NAMALWA (cell line): ENCODE results near the gene ANXA9.
A peak's percentile ranks its signal among the peaks of the same experiment; 100 is the strongest.

Experiments used
- DNase-seq: peaks from one replicate; pipeline ENCODE4 v3.0.0-alpha.2; 2015; ENCODE audit warnings: low spot score

The ANXA9 gene

DNA sequence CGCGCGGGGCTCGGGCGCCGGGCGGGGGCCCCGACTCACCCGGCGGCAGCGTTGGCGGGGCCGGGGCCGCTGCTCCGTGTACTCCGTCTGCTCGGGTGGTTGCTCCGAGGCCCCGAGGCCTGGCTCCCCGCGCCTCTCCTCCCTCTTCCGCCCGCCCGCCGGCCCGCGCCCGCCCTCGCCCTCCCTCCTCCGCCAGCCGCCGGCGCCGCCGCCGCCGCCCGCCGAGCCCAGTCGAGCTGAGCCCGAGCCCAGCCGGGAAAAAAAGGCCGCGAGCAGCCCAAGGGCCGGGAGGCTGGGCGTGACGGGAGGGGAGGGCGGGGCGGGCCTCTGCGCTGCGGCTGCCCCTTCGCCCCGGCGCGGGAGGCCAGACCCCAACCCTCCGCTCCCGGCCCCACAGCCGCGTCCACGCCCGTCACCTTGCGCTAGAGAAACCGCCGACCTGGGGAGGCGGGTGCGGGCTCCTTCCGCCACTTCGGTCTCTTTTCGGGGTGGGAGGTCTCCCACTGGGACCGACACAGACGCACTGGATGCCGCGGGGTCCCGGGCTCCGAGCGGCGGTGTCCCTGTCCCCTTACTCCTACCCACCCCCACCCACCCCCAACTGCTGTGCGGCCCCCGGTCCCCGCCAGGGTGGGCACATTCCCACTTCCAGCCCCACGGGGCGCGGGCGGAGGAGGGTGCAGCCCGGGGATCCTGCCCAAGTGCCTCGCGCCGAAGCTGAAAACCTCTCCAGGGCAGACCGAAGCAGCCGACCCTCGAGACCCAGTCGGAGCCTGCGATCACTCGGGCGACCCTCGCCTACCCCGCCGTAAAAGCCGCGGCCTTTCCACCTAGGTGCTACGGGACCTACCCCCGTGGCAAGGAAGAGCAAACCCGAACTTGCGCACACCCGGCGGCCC, 7.3 kb upstream of the ANXA9 start, which contains the start of gene CERS2:
TSS of gene CERS2 (minus strand) at position 256 of the 899 bp plus-strand sequence. CDS start 5,745 bp downstream, outside the sequence.
- DNase-seq, result peak; percentile 83

- DNase-seq, result no peak
These were observed 5.7 kb upstream of the ANXA9 start for GRCh38 chr1:150976401-150976821.

- peak; percentile 49 for DNase-seq
These were observed 5.0 kb upstream of the ANXA9 start for GRCh38 chr1:150976879-150977694.

GRCh38 chr1:150979092-150980056, 2.7 kb upstream of the ANXA9 start:
- peak; percentile 98 for DNase-seq

- DNase-seq, result peak; percentile 50
These were observed 801 bp upstream of the ANXA9 start for GRCh38 chr1:150981177-150981804.

DNA sequence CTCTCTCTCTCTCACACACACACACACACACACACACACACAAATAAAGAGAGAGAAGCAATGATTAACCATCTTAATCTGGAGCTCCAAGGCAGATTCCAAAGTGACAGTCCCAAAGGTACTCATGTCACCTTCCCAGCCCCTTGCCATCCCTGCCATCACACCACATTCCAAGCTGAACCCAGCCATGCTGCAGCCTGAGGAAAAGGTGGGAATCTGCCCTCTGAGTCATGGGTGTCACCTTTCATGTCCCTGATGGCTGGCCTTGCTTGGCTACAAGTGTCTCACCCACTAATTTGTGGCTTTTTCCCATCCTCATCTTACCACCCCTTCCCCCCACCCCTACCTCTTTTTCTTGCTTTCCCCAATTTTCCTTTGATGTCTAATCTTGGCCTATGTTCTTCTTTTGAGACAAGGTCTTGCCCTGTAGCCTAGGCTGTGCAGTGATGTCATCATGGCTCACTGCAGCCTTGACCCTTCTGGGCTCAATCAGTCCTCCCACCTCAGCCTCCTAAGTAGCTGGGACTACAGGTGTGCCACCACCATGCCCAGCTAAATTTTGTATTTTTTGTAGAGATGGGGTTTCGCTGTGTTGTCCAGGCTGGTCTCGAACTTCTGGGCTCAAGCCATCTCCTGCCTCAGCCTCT, 3.2 kb downstream of the ANXA9 start:
- no peak for DNase-seq

GRCh38 chr1:150987924-150988323, 5.8 kb downstream of the ANXA9 start:
- no peak for DNase-seq

DNA sequence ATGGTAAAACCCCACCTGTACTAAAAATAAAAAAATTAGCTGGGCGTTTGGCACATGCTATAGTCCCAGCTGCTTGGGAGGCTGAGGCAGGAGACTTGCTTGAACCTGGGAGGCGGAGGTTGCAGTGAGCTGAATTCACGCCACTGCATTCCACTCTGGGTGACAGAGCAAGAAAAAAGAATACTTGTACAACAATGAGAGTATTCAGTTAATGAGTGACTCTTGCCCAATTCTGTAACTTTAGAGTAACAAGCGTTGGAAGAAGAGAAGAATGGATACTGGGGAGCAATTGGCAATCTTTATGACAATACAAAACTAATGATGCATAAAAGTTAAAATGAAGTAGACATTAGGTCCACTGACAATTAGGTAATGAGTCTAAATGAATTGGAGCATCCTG, 10.5 kb downstream of the ANXA9 start:
- no peak for DNase-seq

GRCh38 chr1:150994248-150994647, 12.2 kb downstream of the ANXA9 start:
- no peak for DNase-seq

- DNase-seq, result no peak
These were observed 13.4 kb downstream of the ANXA9 start for GRCh38 chr1:150995460-150995859.

DNA sequence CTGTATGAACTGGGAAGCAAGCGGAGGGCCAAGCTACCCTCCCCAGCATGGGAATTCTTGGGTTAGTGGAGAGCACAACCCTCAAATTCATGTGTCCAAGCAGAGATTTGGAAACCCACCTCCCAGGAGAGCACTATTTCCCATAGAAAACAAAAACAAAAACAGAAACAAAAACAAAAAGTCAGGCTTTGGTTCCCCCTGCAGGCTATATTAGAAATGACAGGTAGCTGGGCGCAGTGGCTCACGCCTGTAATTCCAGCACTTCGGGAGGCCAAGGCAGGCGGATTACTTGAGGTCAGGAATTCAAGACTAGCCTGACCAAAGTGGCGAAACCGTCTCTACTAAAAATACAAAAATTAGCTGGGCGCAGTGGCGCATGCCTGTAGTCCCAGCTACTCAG, 13.8 kb downstream of the ANXA9 start:
- peak; percentile 71 for DNase-seq

GRCh38 chr1:150997126-150997872, 15.2 kb downstream of the ANXA9 start:
- DNase-seq, result no peak

GRCh38 chr1:150997949-150998348, 15.9 kb downstream of the ANXA9 start:
- no peak for DNase-seq

- DNase-seq, result no peak
These were observed 17.1 kb downstream of the ANXA9 start for GRCh38 chr1:150999051-150999674.

- no peak for DNase-seq
These were observed 17.8 kb downstream of the ANXA9 start for GRCh38 chr1:150999926-151000325.

- no peak for DNase-seq
These were observed 18.3 kb downstream of the ANXA9 start for GRCh38 chr1:151000408-151000807.

DNA sequence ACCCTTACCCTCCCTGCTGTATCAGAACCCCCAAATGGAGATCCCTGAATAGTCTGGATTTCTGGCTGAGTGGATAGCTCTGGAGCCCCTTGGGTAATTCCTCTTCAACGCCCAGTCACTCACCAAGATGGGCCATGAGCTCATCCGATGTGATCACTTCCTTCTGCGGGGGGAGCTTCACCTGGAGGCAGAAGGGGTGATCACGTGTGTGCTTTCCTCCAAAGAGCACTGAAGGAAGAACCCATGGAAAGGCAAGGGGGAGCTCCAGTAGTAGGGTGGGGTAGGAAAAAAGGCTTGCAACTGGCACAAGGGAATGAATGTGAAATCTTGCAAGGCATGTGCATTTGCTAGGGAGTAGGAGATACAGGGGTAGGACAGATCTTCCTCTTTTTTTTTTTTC, 19.5 kb downstream of the ANXA9 start:
- no peak for DNase-seq

DNA sequence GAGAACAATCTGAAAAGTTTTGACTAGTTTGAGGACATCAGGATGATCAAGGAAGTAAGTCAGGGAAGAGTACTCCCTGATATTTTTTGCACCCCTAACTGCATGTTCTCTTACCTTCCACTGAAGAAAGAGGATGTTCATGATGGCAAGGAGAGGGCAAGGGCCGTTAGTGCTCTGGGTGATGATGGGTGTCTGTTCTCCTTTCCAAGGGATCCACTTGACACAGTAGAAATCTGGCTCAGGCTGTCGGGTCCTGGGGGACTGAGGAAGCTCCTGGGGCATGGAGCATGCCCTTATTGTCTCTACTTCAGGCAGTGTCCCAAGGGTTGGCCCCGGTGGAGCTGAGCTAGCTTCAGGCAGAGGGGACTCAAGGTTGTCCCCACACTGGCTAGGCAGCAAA, 20.0 kb downstream of the ANXA9 start:
- DNase-seq, result no peak

DNA sequence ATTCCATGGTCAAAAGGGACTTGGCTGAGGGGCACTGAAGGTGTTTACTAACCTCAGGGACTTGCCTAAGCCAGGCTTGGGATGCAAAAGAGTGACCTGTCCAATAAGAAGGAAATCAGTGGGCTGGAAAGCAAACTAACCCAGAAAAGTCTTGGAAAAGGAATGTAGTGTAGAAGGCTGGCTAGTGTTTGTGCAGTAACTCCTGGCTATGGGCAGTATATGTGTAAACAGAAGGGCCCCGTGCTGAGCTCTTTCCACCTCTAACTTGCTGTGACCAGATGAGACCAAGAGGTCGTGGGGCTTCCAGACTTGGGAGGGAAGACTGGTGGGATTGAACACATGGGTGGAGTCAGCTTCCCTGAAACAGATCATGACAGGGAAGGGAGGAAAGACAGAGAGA, 20.5 kb downstream of the ANXA9 start:
- no peak for DNase-seq

- no peak for DNase-seq
These were observed 21.1 kb downstream of the ANXA9 start for GRCh38 chr1:151003180-151003579.
